Spinal cord (tissue), 10 donors: ENCODE measurements around the gene LONP1. TPM values are rescaled to one million over a fixed set of nuclear protein-coding genes. Genes with fewer than 3 reads are reported as not detected.
A peak's percentile ranks its signal among the peaks of the same experiment; 100 is the strongest.

ENCODE experiments used
- DNase-seq, 6 donors: peaks; one replicate each; pipeline versions ENCODE4 v3.0.0 to v3.0.0-alpha.2; 2013 to 2015; ENCODE audit warnings: low spot score in 6 of 6, low read depth in 4 of 6
- H3K27ac ChIP-seq: one replicate; pipeline ENCODE4 v1.5.1; 2013; ENCODE audit warnings: low read depth, low read length, control low read depth
- H3K27me3 ChIP-seq: one replicate; pipeline ENCODE4 v1.6.1; 2013; ENCODE audit warnings: low read length; ENCODE audit not compliant: control insufficient read depth, insufficient read depth
- H3K36me3 ChIP-seq: one replicate; pipeline ENCODE4 v1.6.1; 2013; ENCODE audit warnings: low read length; ENCODE audit not compliant: control insufficient read depth, insufficient read depth
- H3K4me1 ChIP-seq: one replicate; pipeline ENCODE4 v1.6.1; 2013; ENCODE audit warnings: low read length; ENCODE audit not compliant: control insufficient read depth, insufficient read depth
- H3K4me3 ChIP-seq: one replicate; pipeline ENCODE4 v1.5.1; 2013; ENCODE audit warnings: low read depth, low read length, control low read depth
- H3K9me3 ChIP-seq: one replicate; pipeline ENCODE4 v1.6.1; 2013; ENCODE audit warnings: low read length; ENCODE audit not compliant: control insufficient read depth, insufficient read depth
- WGBS: methylation state at CpG from one replicate; pipeline ENCODE4 v1.1.5; 2013; ENCODE audit warnings: missing lambda C conversion rate; ENCODE audit not compliant: insufficient coverage; 5-methylcytosine and 5-hydroxymethylcytosine counted together
- polyA plus RNA-seq, 2 donors: library from polyadenylated mRNA; unstranded; fragments of 120-200 nt; gene quantifications; one replicate each; pipeline ENCODE4 v1.2.1, GENCODE V29; 2013; ENCODE audit not compliant: insufficient read length in 2 of 2
- total RNA-seq, 2 donors: library from RNA; depleted of rRNA in 1 of 2; stranded (reverse); fragments of 120-200 nt in 1 of 2; fragments of >200 nt in 1 of 2; gene quantifications; one replicate each; pipeline versions ENCODE4 v1.2.3 to v1.2.4, GENCODE V29; 2013 to 2014
- donor health status: healthy.

LONP1 gene
- total and polyA plus RNA-seq, 4 donors: 29.8 to 79.7 (median 58.9) TPM

- Histone ChIP-seq H3K9me3 (no peaks in the 10 kb centered on the region), H3K4me1 (peaks cover 29% of the 10 kb centered on the region), H3K36me3 (peaks cover 40% of the 10 kb centered on the region), H3K4me3 (peak within 1 kb of the TSS; percentile 99), H3K27ac (peak within 1 kb of the TSS; percentile 97), H3K27me3 (no peaks in the 10 kb centered on the region)
- DNase-seq: peak; percentile 97 to 100 (median 98)
- WGBS: under 1% methylated on average over 92 of the region's 94 CpGs
Observed at GRCh38 chr19:5680437-5681368, 39.2 kb downstream of the LONP1 start, which contains the start of the genes HSD11B1L and MICOS13. TSS of gene HSD11B1L (plus strand) at chr19:5681027. CDS start at chr19:5684833, 3,806 bp downstream. TSS of gene MICOS13 (minus strand) at chr19:5680516. CDS start at chr19:5680486, 30 bp downstream.

DNA sequence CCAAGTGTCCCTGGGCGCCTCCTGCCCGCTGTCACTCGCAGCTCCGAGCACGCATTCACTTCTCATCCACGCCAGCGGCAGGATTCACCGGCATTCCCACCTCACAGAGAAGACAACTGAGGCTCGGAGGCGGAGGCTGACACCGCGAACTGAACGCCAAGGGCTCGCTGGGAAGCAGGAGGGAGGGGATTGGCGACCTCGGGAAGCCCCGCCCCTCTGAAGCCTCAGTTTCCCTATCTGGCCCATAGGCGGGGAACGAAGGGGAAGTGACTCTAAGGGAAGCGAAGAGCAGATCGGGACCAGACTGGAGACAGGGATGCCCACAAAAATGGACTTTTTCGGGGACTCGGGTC lies 39.9 kb downstream of the LONP1 start:
- Histone ChIP-seq H3K27me3 (no peaks in the 10 kb centered on the region), H3K27ac (peak overlapping the region; percentile 97), H3K36me3 (peaks cover 43% of the 10 kb centered on the region), H3K9me3 (no peaks in the 10 kb centered on the region), H3K4me3 (peak overlapping the region; percentile 99), H3K4me1 (peaks cover 29% of the 10 kb centered on the region)
- WGBS: 0% methylated on average over 14 of the region's 23 CpGs
- DNase-seq: no peak

DNA sequence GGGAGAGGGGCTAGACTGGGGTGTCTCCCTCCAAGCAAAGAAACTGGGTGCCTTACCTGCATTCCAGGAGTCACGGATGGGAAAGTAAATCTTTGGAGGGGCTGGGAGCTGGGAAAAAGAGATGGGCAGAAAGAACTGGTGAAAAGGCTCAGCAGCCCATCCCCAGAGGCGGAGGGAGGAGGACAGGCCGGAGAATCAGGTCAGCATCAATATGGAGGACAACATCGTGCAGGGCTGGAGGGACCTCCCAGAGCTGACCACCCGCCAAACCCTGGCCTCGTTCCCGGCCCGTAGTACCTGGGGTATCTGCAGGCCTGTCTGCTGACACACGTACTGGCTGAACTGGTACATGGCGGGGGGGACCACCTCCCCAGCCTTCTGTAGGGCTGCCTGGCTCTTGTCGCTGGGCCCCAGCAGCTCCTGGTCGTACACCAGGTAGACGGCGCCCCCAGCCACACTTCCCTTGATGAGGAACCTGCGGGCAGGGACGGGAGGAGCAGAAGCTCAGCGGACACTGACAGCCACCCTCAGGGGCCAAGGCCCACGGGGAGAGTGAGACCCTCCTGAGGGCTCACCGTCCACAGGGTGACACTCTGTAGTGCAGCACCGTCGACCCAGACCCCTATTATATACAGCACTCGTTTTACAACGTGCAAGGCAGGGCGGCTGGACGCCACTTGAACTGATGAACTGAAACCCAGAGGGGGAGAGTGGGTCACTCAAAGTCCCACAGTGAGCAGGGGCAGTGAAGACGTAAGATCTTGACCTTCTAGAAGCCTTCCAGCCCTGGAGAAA lies 40.5 kb downstream of the LONP1 start:
- Histone ChIP-seq H3K27ac (peak overlapping the region; percentile 97), H3K4me3 (peak overlapping the region; percentile 99), H3K27me3 (no peaks in the 10 kb centered on the region), H3K4me1 (peaks cover 29% of the 10 kb centered on the region), H3K36me3 (peaks cover 41% of the 10 kb centered on the region), H3K9me3 (no peaks in the 10 kb centered on the region)
- 29% methylated on average over 23 of the region's 26 CpGs for WGBS
- no peak for DNase-seq

DNA sequence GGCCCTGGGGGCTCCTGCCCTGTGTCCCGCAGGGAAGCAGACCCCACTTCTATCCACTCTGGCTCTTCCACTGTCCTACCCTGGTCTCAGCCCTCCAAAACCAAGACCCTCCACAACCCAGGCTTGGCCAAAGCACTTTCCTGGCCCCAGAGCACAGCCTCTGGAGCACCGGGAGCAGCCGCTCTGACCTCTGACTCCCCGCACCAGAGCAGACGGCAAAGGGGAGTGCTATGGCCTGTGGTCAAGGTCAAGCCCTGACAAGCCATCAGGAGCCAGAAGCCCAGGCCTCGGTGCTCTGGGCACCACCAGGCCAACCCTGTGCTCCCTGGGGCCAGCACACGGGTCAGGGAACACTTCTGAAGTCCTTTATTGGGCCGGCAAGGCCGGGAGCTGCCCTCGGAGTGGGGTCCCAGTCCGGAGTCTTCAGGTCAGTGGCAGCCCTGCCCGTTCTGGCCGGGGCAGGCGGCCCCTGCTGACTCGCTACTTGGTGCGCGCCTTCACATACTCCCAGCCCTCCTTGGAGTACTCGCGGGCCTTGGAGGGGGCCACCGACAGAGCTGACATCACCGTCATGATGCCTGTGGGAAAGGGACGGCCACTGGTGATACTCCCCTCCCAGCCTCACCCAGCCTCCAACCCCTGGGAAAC lies 41.8 kb downstream of the LONP1 start:
- Histone ChIP-seq H3K4me1 (peaks cover 29% of the 10 kb centered on the region), H3K36me3 (peaks cover 46% of the 10 kb centered on the region), H3K27ac (no peak overlapping the region), H3K9me3 (no peaks in the 10 kb centered on the region), H3K4me3 (no peak overlapping the region), H3K27me3 (no peaks in the 10 kb centered on the region)
- DNase-seq: no peak
- WGBS: 89% methylated on average over 19 of the region's 22 CpGs

- H3K4me3 ChIP-seq: no peak overlapping the region
- no peak overlapping the region for H3K27ac ChIP-seq
- WGBS: 91% methylated on average over 9 of the region's 9 CpGs
- H3K36me3 ChIP-seq: peaks cover 49% of the 10 kb centered on the region
- peaks cover 29% of the 10 kb centered on the region for H3K4me1 ChIP-seq
- no peak for DNase-seq
- no peaks in the 10 kb centered on the region for H3K27me3 ChIP-seq
- no peaks in the 10 kb centered on the region for H3K9me3 ChIP-seq
Observed at GRCh38 chr19:5677580-5677979, 42.4 kb downstream of the LONP1 start.

DNA sequence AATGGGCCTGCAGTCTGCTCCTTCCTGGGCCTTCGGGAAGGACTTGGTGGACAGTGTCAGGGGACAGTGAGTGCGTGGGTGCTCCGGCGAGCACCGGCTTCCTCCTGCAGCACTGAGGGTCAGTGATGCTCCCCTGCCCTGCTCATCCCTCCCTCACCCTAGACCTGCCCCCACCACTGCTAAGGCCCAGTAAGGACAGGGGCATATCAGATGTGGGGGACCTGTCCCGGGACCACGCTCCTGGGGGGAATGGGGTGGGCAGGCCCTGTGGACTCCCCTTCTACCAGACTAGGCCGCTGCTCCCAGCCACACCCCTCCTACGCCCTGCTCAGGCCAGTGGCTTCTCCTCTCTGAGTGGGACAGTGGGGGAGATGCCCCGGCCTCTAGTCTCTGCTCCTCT lies 42.8 kb downstream of the LONP1 start:
- WGBS: 99% methylated on average over 9 of the region's 10 CpGs
- H3K27ac ChIP-seq: no peak overlapping the region

GRCh38 chr19:5676772-5677105 lies 43.2 kb downstream of the LONP1 start:
- H3K4me3 ChIP-seq: no peak overlapping the region
- 84% methylated on average over 11 of the region's 13 CpGs for WGBS
- peaks cover 21% of the 10 kb centered on the region for H3K4me1 ChIP-seq
- no peak for DNase-seq
- peaks cover 54% of the 10 kb centered on the region for H3K36me3 ChIP-seq
- H3K27me3 ChIP-seq: no peaks in the 10 kb centered on the region
- no peak overlapping the region for H3K27ac ChIP-seq
- H3K9me3 ChIP-seq: no peaks in the 10 kb centered on the region

More for the DNA sequence above, 42.8 kb downstream of the LONP1 start:
- Histone ChIP-seq H3K9me3 (no peaks in the 10 kb centered on the region), H3K36me3 (peaks cover 50% of the 10 kb centered on the region), H3K4me1 (peaks cover 25% of the 10 kb centered on the region), H3K27me3 (no peaks in the 10 kb centered on the region), H3K4me3 (no peak overlapping the region)
- DNase-seq: no peak

DNA sequence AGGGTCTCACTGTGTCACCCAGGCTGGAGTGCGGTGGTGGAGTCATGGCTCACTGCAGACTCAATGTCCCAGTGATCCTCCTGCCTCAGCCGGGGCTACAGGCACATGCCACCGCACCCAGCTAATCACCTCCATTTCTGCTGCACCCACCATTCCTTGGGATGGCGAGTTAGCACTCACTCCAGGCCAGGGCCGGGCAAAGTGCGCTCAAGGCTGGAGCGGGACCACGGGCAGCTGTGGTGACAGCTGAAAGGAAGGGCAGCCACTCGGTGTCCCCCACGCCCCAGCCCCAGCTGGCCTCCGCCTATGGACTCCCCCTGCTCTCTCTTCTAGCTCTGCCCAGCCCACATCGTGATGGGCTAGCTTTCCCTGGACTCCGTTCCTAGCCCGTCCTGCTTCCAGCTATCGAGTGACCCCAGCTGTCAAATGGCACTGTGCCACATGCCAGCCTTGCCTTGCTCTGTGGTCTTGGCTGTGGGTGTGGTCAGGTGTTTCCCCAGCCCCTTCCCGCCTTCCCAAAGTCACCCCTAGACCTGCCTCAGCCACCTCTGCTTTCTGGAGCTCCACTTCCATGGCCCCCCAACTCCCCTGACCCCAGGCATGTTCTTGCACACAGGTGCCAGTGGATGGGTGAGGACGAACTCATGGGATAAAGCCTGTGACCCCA lies 43.7 kb downstream of the LONP1 start:
- Histone ChIP-seq H3K4me3 (no peak overlapping the region), H3K27ac (no peak overlapping the region), H3K9me3 (no peaks in the 10 kb centered on the region), H3K36me3 (peaks cover 59% of the 10 kb centered on the region), H3K4me1 (peaks cover 17% of the 10 kb centered on the region), H3K27me3 (no peaks in the 10 kb centered on the region)
- 82% methylated on average over 15 of the region's 17 CpGs for WGBS
- DNase-seq: no peak

DNA sequence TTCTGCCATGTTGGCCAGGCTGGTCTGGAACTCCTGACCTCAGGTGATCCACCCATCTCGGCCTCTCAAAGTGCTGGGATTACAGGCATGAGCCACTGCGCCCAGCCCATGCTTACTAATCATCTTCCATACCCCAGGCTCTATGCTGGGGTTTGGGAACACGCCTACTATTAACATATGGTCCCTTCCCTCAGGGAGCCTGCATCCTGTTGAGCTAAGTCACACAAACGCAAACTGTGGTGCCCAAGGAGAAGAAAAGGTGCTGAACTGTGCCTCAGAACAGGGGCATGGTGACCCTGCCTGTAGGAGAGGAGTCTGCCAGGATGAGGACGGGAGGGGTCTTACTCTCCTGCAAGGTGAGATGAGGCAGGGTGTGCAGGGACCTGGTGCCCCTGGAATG lies 45.2 kb downstream of the LONP1 start:
- peaks cover 69% of the 10 kb centered on the region for H3K36me3 ChIP-seq
- H3K9me3 ChIP-seq: no peaks in the 10 kb centered on the region
- 95% methylated on average over 4 of the region's 5 CpGs for WGBS
- H3K4me3 ChIP-seq: no peak overlapping the region
- H3K4me1 ChIP-seq: peaks cover 11% of the 10 kb centered on the region
- no peaks in the 10 kb centered on the region for H3K27me3 ChIP-seq
- no peak for DNase-seq
- no peak overlapping the region for H3K27ac ChIP-seq
